Astrocyte of the cerebellum (primary cell): Measurements from ENCODE around the gene PACRG.

Experiments used
- DNase-seq: peaks from one replicate; pipeline ENCODE4 v3.0.0-alpha.2; 2011; ENCODE audit warnings: low read depth
- H3K4me3 ChIP-seq: 2 replicates; pipeline ENCODE4 v1.5.1; 2011; ENCODE audit warnings: mild to moderate bottlenecking, low read depth, low read length, moderate library complexity
- CTCF ChIP-seq: IDR thresholded peaks from 2 replicates; pipeline ENCODE4 v1.5.1; 2012; ENCODE audit warnings: low read length, low read depth, moderate library complexity, mild to moderate bottlenecking; ENCODE audit errors: missing control alignments
- in situ Hi-C: cut with HindIII; loops from 2 replicates; pipeline ENCODE4 v1.10.0; 2017; ENCODE audit warnings: low sequenced_read_pairs

The PACRG gene

GRCh38 chr6:163239572-163240340 is 512.0 kb downstream of the PACRG start:
- no peak overlapping the region for H3K4me3 ChIP-seq
- DNase-seq = no peak
- in situ Hi-C loops = no loop called here
- no peak for TF ChIP-seq CTCF

DNA sequence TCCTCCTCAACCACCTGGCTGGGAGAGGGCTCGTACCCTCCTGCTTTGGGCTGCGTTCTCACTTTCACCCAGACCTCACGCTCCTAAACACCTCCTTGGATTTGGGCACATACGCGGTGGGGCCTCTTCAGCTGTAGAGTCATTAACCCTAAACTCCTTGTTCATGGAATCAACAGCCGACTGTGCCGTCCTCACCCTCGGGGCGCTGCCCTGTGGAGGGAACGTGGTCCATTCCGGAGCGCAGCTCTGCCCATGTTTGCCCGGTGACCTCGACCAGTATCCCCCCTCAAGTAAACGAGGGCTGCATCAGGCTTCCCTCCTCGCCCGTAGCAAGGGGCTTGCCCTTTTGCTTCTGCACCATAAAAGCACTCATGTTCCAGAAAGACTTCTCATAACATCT is 512.8 kb downstream of the PACRG start:
- DNase-seq = no peak
- H3K4me3 ChIP-seq = no peak overlapping the region
- no peak for TF ChIP-seq CTCF
- in situ Hi-C loops = no loop called here

GRCh38 chr6:163241683-163242082 is 513.9 kb downstream of the PACRG start:
- DNase-seq = no peak
- H3K4me3 ChIP-seq = no peak overlapping the region
- TF ChIP-seq CTCF = no peak
- in situ Hi-C loops = no loop called here

- no peak for TF ChIP-seq CTCF
- in situ Hi-C loops = no loop called here
- DNase-seq = no peak
- no peak overlapping the region for H3K4me3 ChIP-seq
Measured at GRCh38 chr6:163243083-163243482, 515.3 kb downstream of the PACRG start.

DNA sequence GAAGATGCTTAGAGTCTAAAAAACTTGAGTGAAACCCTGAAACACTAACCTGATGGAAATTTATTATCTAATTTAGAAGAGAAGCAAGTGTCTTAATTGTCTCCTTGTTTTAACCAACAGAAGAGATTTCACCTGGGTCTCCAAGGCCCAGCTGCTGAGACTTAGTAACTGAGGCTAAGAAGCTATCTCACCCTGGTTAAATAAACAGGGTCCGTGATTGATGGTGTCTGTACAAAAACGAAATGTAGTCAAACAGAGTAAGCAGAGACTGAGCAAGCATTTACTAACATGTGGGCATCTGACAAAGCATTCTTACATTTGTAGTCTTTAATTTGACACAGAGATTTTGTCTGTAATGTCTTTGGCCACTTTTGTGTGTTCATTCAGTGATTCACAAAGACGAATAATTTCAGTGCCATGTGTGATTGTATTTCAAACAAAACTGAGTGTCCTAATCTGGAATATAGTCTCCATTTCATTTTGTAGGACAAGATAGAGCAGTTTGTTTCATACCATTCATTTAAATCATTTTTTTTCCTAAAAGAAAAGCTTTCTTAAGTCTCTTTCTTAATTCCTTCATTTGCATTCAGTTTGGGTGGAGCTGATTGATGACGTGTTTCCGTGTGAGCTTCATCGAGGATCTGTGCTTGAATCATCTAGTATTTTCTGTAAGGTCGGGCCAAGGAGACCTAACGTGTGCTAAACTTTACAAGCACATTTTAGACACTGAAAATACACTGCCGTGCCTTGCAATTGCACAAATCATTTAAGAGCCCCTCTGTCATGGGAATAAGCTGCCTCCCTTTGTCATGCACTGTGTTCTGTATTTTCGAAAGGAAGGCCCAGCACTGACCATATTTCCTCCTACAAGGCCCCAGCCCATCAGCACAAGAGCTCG is 516.2 kb downstream of the PACRG start:
- in situ Hi-C loops = no loop called here
- DNase-seq = no peak
- no peak for TF ChIP-seq CTCF
- H3K4me3 ChIP-seq = no peak overlapping the region

- no peak overlapping the region for H3K4me3 ChIP-seq
- in situ Hi-C loops = no loop called here
- TF ChIP-seq CTCF = no peak
- DNase-seq = no peak
Measured at GRCh38 chr6:163248051-163248450, 520.3 kb downstream of the PACRG start.
